HepG2 (cell line): Measurements from ENCODE around the gene FRRS1. TPM values are rescaled to one million over a fixed set of nuclear protein-coding genes. Genes with fewer than 3 reads are reported as not detected.
A peak's percentile ranks its signal among the peaks of the same experiment; 100 is the strongest.

Source experiments
- ARNTL ChIP-seq: sonication (generic); formaldehyde crosslinking; IDR thresholded peaks from 2 replicates; pipeline ENCODE4 v1.4.0; 2020; ENCODE audit warnings: mild to moderate bottlenecking, missing genetic modification reagents
- ELF3 ChIP-seq: IDR thresholded peaks from 2 replicates; pipeline ENCODE4 v1.6.1; 2016; ENCODE audit warnings: missing genetic modification reagents, missing compliant biosample characterization
- ELF4 ChIP-seq: sonication (generic); formaldehyde crosslinking; IDR thresholded peaks from 2 replicates; pipeline ENCODE4 v1.5.0; 2020; ENCODE audit warnings: missing genetic modification reagents, mild to moderate bottlenecking, moderate library complexity, borderline replicate concordance
- FOXA3 ChIP-seq: IDR thresholded peaks from 2 replicates; pipeline ENCODE4 v1.6.1; 2016; ENCODE audit warnings: missing genetic modification reagents, missing compliant biosample characterization
- FOXK1 ChIP-seq: sonication (generic); formaldehyde crosslinking; IDR thresholded peaks from 2 replicates; pipeline ENCODE4 v1.4.0; 2020; ENCODE audit warnings: low read depth, missing genetic modification reagents, borderline replicate concordance
- FOXP1 ChIP-seq, 2 experiments: fragments of 450-650 bp in 1 of 2; IDR thresholded peaks; 2 replicates each; pipeline ENCODE4 v1.6.1; 2017 to 2018; ENCODE audit warnings: antibody characterized with exemption in 1 of 2
- GATAD2A ChIP-seq: IDR thresholded peaks from 2 replicates; pipeline ENCODE4 v1.6.1; 2016
- HOXA3 ChIP-seq: sonication (generic); formaldehyde crosslinking; IDR thresholded peaks from 2 replicates; pipeline ENCODE4 v1.5.0; 2020; ENCODE audit warnings: missing genetic modification reagents
- KAT7 ChIP-seq: IDR thresholded peaks from 2 replicates; pipeline ENCODE4 v1.6.1; 2018; ENCODE audit warnings: borderline replicate concordance, missing compliant biosample characterization
- NFKBIZ ChIP-seq: IDR thresholded peaks from 2 replicates; pipeline ENCODE4 v1.6.1; 2018; ENCODE audit warnings: missing genetic modification reagents, missing compliant biosample characterization
- RCOR2 ChIP-seq: IDR thresholded peaks from 2 replicates; pipeline ENCODE4 v1.6.1; 2016; ENCODE audit warnings: missing biosample characterization, missing genetic modification reagents
- SOX13 ChIP-seq, 3 experiments: fragments of 450-650 bp in 1 of 3; sonication (generic) in 1 of 3; formaldehyde crosslinking in 1 of 3; IDR thresholded peaks in 2 of 3; conservative IDR thresholded peaks in 1 of 3; 2 replicates each; pipeline versions ENCODE4 v1.5.0 to v1.6.1; 2016 to 2020; ENCODE audit warnings: antibody characterized with exemption in 1 of 3, mild to moderate bottlenecking in 1 of 3, missing compliant biosample characterization in 1 of 3, missing genetic modification reagents in 1 of 3, moderate library complexity in 1 of 3
- SOX6 ChIP-seq, 2 experiments: fragments of 450-650 bp in 1 of 2; sonication (generic) in 1 of 2; formaldehyde crosslinking in 1 of 2; IDR thresholded peaks; 2 replicates each; pipeline versions ENCODE4 v1.4.0 to v1.6.1; 2017 to 2020; ENCODE audit warnings: antibody characterized with exemption in 1 of 2, mild to moderate bottlenecking in 1 of 2, missing genetic modification reagents in 1 of 2
- TOPORS ChIP-seq: sonication (generic); formaldehyde crosslinking; IDR thresholded peaks from 2 replicates; pipeline ENCODE4 v1.8.0; 2023; ENCODE audit warnings: mild to moderate bottlenecking, missing genetic modification reagents
- ZBTB25 ChIP-seq: IDR thresholded peaks from 2 replicates; pipeline ENCODE4 v1.6.1; 2018; ENCODE audit warnings: missing genetic modification reagents
- ZBTB37 ChIP-seq: sonication (generic); formaldehyde crosslinking; IDR thresholded peaks from 2 replicates; pipeline ENCODE4 v1.4.0; 2020; ENCODE audit warnings: mild to moderate bottlenecking, missing genetic modification reagents
- ZFP36 ChIP-seq: fragments of 150-350 bp; IDR thresholded peaks from 2 replicates; pipeline ENCODE4 v1.6.1; 2018; ENCODE audit warnings: borderline replicate concordance, low read length, low read depth; ENCODE audit not compliant: partially characterized antibody
- ZNF3 ChIP-seq: IDR thresholded peaks from 2 replicates; pipeline ENCODE4 v1.7.0; 2017; ENCODE audit warnings: inconsistent platforms
- ZNF414 ChIP-seq: sonication (generic); formaldehyde crosslinking; IDR thresholded peaks from 2 replicates; pipeline ENCODE4 v1.5.0; 2020; ENCODE audit warnings: missing genetic modification reagents
- ZNF652 ChIP-seq: IDR thresholded peaks from 2 replicates; pipeline ENCODE4 v1.6.1; 2016; ENCODE audit warnings: low read depth, borderline replicate concordance
- ZNF710 ChIP-seq: sonication (generic); formaldehyde crosslinking; IDR thresholded peaks from 2 replicates; pipeline ENCODE4 v1.5.0; 2020; ENCODE audit warnings: mild to moderate bottlenecking, missing genetic modification reagents, borderline replicate concordance
- polyA plus RNA-seq, 8 experiments: library from polyadenylated mRNA; depleted of rRNA in 3 of 8; stranded (reverse) in 7 of 8; unstranded in 1 of 8; fragments of >200 nt; fragmentation: Illumina TruSeq in 4 of 8; extraction: Trizol in 4 of 8; gene quantifications; 2 replicates each; pipeline versions ENCODE4 v1.2.1 to v1.2.3, GENCODE V29; 2011 to 2016; ENCODE audit warnings: low read depth in 4 of 8, missing spikeins in 1 of 8, mixed read lengths in 1 of 8; ENCODE audit not compliant: insufficient read depth in 1 of 8
- total RNA-seq, 5 experiments: library from RNA; depleted of rRNA; stranded (reverse); fragments of >200 nt; fragmentation: Illumina TruSeq; extraction: Trizol; gene quantifications; 2 replicates each; pipeline ENCODE4 v1.2.3, GENCODE V29; 2016; ENCODE audit warnings: low read depth in 1 of 5

FRRS1 gene
- total and polyA plus RNA-seq, 2 of the 13 experiments (the other 11 are each of a cell fraction or from before 2014, with no cell fraction given) = 22.6 to 23.4 TPM

GRCh38 chr1:99738858-99739465 lies 27.5 kb downstream of the FRRS1 start (continued):
- 0 out of 2 replicates have a peak, but pooled peaks have one; percentile 37 for TF ChIP-seq ARNTL (CRISPR knock-in tag)
- TF ChIP-seq HOXA3 (CRISPR knock-in tag) = peak; percentile 31; the same call in 1 of the 2 replicates
- no peak for TF ChIP-seq ZNF3 (CRISPR knock-in tag)
- no peak for TF ChIP-seq ZBTB37 (CRISPR knock-in tag)
- TF ChIP-seq ZFP36 = no peak
- TF ChIP-seq KAT7 (CRISPR knock-in tag) = 0 out of 2 replicates have a peak, but pooled peaks have one; percentile 42
- TF ChIP-seq ZBTB25 = no peak
- TF ChIP-seq GATAD2A = peak; percentile 95
- TF ChIP-seq ELF4 (CRISPR knock-in tag) = no peak
- peak; percentile 9; the same call in 1 of the 2 replicates for TF ChIP-seq ZNF652 (CRISPR knock-in tag)
- TF ChIP-seq FOXA3 (CRISPR knock-in tag) = peak; percentile 73
- TF ChIP-seq FOXP1 (IDR thresholded peaks at IDR 0.05) = no peak
- TF ChIP-seq FOXP1 (CRISPR knock-in tag; IDR thresholded peaks at IDR 0.05) = peak; percentile 47; the same call in 1 of the 2 replicates
- peak; percentile 69; the same call in 1 of the 2 replicates for TF ChIP-seq FOXK1 (CRISPR knock-in tag)
- TF ChIP-seq ELF3 (CRISPR knock-in tag) = peak; percentile 45; the same call in 1 of the 2 replicates
- peak; percentile 22; the same call in 1 of the 2 replicates for TF ChIP-seq NFKBIZ (CRISPR knock-in tag)
- TF ChIP-seq RCOR2 (CRISPR knock-in tag) = peak; percentile 64; the same call in 1 of the 2 replicates
- TF ChIP-seq TOPORS (CRISPR knock-in tag) = 0 out of 2 replicates have a peak, but pooled peaks have one; percentile 36
- TF ChIP-seq SOX13 (IDR thresholded peaks at IDR 0.05) = no peak
- TF ChIP-seq SOX13 (CRISPR knock-in tag; conservative IDR thresholded peaks at IDR 0.05 in 1 of 2, IDR thresholded peaks at IDR 0.05 in 1 of 2) = peak in 1 of 2 experiments; percentile 74; a peak in 2 of 4 replicates
- TF ChIP-seq ZNF710 (CRISPR knock-in tag) = peak; percentile 52; the same call in 1 of the 2 replicates
- TF ChIP-seq ZNF414 (CRISPR knock-in tag) = peak; percentile 76; the same call in 1 of the 2 replicates
- no peak for TF ChIP-seq SOX6 (IDR thresholded peaks at IDR 0.05)
- TF ChIP-seq SOX6 (CRISPR knock-in tag; IDR thresholded peaks at IDR 0.05) = peak; percentile 85
